ENCODE data around the gene CLPTM1.

- TF ChIP-seq CTCF (conservative IDR thresholded peaks at IDR 0.05; ENCODE audit: low read depth, low read length) (no peak), EZH2 (IDR thresholded peaks at IDR 0.05; ENCODE audit: borderline replicate concordance, low read depth, low read length, poor library complexity, severe bottlenecking) (no peak)
Measured at GRCh38 chr19:44948237-44948636, 6.9 kb upstream of the CLPTM1 start.

Measured in A673 (cell line).